Breast epithelium (tissue), 3 donors: Measurements from ENCODE around the gene CD151.

Experiments used
- CTCF ChIP-seq, 3 donors: fragments of 450-650 bp; IDR thresholded peaks; one replicate each; pipeline ENCODE4 v1.5.1; 2016 to 2017; ENCODE audit warnings: antibody characterized with exemption in 3 of 3, mild to moderate bottlenecking in 3 of 3, moderate library complexity in 3 of 3
- POLR2A ChIP-seq: fragments of 450-650 bp; IDR thresholded peaks from one replicate; pipeline ENCODE4 v1.6.1; 2016; ENCODE audit warnings: antibody characterized with exemption, mild to moderate bottlenecking, moderate library complexity
- POLR2AphosphoS5 ChIP-seq, 3 donors: sonication (generic); formaldehyde crosslinking; IDR thresholded peaks; one replicate each; pipeline ENCODE4 v1.6.1; 2017; ENCODE audit warnings: antibody characterized with exemption in 3 of 3

- TF ChIP-seq POLR2AphosphoS5 (IDR thresholded peaks at IDR 0.05) (no peak), CTCF (IDR thresholded peaks at IDR 0.05) (no peak), POLR2A (no peak)
These were observed 44.8 kb downstream of the CD151 start for GRCh38 chr11:877565-877964.
